HepG2 (cell line): ENCODE measurements around the gene TRAPPC1. TPM values are rescaled to one million over a fixed set of nuclear protein-coding genes. Genes with fewer than 3 reads are reported as not detected.

ENCODE experiments used
- ATAC-seq: fragments of 200-7000 bp; cut with Tn5 transposase; 3 replicates; pipeline ENCODE4 v1.9.1; 2020; ENCODE audit warnings: mild to moderate bottlenecking, moderate library complexity
- BruUV-seq: library from RNA; stranded (reverse); fragments of 400-500 nt; replicated peaks from 2 replicates; lab custom pipeline; 2021; lab: Mats Ljungman, UMichigan
- CTCF ChIA-PET: fragments of 300-600 bp; formaldehyde crosslinking; extraction: SDS; loops from one replicate; lab custom pipeline; 2021; ENCODE audit warnings: low total read pairs, inconsistent platforms, low intra/inter-chr PET ratio; lab: Yijun Ruan, JAX
- POLR2A ChIA-PET: fragments of 350-600 bp; sonication (Branson Sonifier 250); formaldehyde crosslinking; loops from one replicate; lab custom pipeline; 2020; ENCODE audit warnings: antibody characterized with exemption, inconsistent platforms; lab: Yijun Ruan, JAX
- DNase-seq: peaks from one replicate; pipeline ENCODE4 v3.0.0-alpha.2; 2015; ENCODE audit warnings: low spot score
- FAIRE-seq: peaks from 3 replicates; lab custom pipeline; 2011; peaks lifted over from hg19 to GRCh38; lab: Jason Lieb, UNC
- H2AFZ ChIP-seq: one replicate; pipeline ENCODE4 v1.6.1; 2011; ENCODE audit warnings: low read length, inconsistent platforms
- H3K27ac ChIP-seq: fragments of 300-600 bp; 3 replicates; pipeline ENCODE4 v1.8.0; 2011; ENCODE audit warnings: mixed run types, mild to moderate bottlenecking, mixed read lengths, low read length, inconsistent platforms; ENCODE audit not compliant: insufficient read depth; ENCODE audit errors: extremely low read length
- H3K27me3 ChIP-seq, 2 experiments: fragments of 200-600 bp in 1 of 2; 2 replicates in 1 of 2; 3 replicates in 1 of 2; pipeline versions ENCODE4 v1.6.0 to v1.8.0; 2011; ENCODE audit warnings: low read length in 2 of 2, mild to moderate bottlenecking in 2 of 2, moderate library complexity in 2 of 2, inconsistent platforms in 1 of 2; ENCODE audit not compliant: insufficient read depth in 2 of 2, control insufficient read depth in 1 of 2
- H3K36me3 ChIP-seq, 2 experiments: fragments of 200-600 bp in 1 of 2; replicated peaks in 1 of 2; 2 replicates in 1 of 2; 3 replicates in 1 of 2; pipeline versions ENCODE4 v1.5.1 to v1.8.0; 2011; ENCODE audit warnings: low read length in 2 of 2, inconsistent platforms in 1 of 2; ENCODE audit not compliant: insufficient read depth in 2 of 2, control insufficient read depth in 1 of 2
- H3K4me1 ChIP-seq: 2 replicates; pipeline ENCODE4 v1.5.1; 2012; ENCODE audit warnings: low read length, inconsistent platforms; ENCODE audit not compliant: insufficient read depth
- H3K4me2 ChIP-seq: 2 replicates; pipeline ENCODE4 v1.6.0; 2011; ENCODE audit warnings: low read depth, low read length, inconsistent platforms
- H3K4me3 ChIP-seq, 3 experiments: fragments of 200-600 bp in 1 of 3; sonication (generic), shearing (Covaris generic) in 1 of 3; replicated peaks in 1 of 3; 2 replicates each; pipeline ENCODE4 v1.5.1; 2011 to 2016; ENCODE audit warnings: low read length in 3 of 3, inconsistent platforms in 2 of 3, low read depth in 2 of 3, mild to moderate bottlenecking in 2 of 3, control low read depth in 1 of 3, mixed read lengths in 1 of 3; ENCODE audit not compliant: insufficient read depth in 1 of 3
- H3K79me2 ChIP-seq: one replicate; pipeline ENCODE4 v1.6.1; 2011; ENCODE audit warnings: low read length, inconsistent platforms; ENCODE audit not compliant: insufficient read depth
- H3K9ac ChIP-seq: 2 replicates; pipeline ENCODE4 v1.6.0; 2011; ENCODE audit warnings: mild to moderate bottlenecking, low read depth, low read length, inconsistent platforms; ENCODE audit not compliant: insufficient read depth
- H3K9me3 ChIP-seq: 2 replicates; pipeline ENCODE4 v1.5.1; 2012; ENCODE audit warnings: mild to moderate bottlenecking, low read length
- H4K20me1 ChIP-seq: 2 replicates; pipeline ENCODE4 v1.6.0; 2011; ENCODE audit warnings: inconsistent platforms, mild to moderate bottlenecking, low read length, moderate library complexity; ENCODE audit not compliant: insufficient read depth
- ATRX ChIP-seq: sonication (generic); formaldehyde crosslinking; IDR thresholded peaks from 2 replicates; pipeline ENCODE4 v1.4.0; 2020; ENCODE audit warnings: missing genetic modification reagents, borderline replicate concordance
- GFI1 ChIP-seq: sonication (generic); formaldehyde crosslinking; IDR thresholded peaks from 2 replicates; pipeline ENCODE4 v1.5.0; 2020; ENCODE audit warnings: missing genetic modification reagents, mild to moderate bottlenecking, borderline replicate concordance
- KLF11 ChIP-seq: IDR thresholded peaks from 2 replicates; pipeline ENCODE4 v1.6.1; 2016; ENCODE audit warnings: missing compliant biosample characterization
- MAFF ChIP-seq: IDR thresholded peaks from 2 replicates; pipeline ENCODE4 v1.6.1; 2011; ENCODE audit warnings: low read depth, low read length, improper control_type of control experiment
- PHF21A ChIP-seq: sonication (generic); formaldehyde crosslinking; IDR thresholded peaks from 2 replicates; pipeline ENCODE4 v1.5.0; 2020; ENCODE audit warnings: mild to moderate bottlenecking, missing genetic modification reagents
- PRPF4 ChIP-seq: fragments of 200-400 bp; formaldehyde crosslinking; IDR thresholded peaks from 2 replicates; pipeline ENCODE4 v1.6.1; 2016; ENCODE audit warnings: low read length, low read depth; ENCODE audit not compliant: poor library complexity, severe bottlenecking
- RNF2 ChIP-seq: fragments of 450-650 bp; conservative IDR thresholded peaks from 2 replicates; pipeline ENCODE4 v1.6.1; 2016; ENCODE audit warnings: low read depth
- ZBTB20 ChIP-seq: sonication (generic); formaldehyde crosslinking; IDR thresholded peaks from 2 replicates; pipeline ENCODE4 v1.8.1; 2023; ENCODE audit warnings: missing genetic modification reagents, low read depth, mild to moderate bottlenecking, borderline replicate concordance
- ZFP36L1 ChIP-seq: sonication (generic); formaldehyde crosslinking; IDR thresholded peaks from 2 replicates; pipeline ENCODE4 v1.8.0; 2022; ENCODE audit warnings: mild to moderate bottlenecking, missing genetic modification reagents, moderate library complexity
- ZNF138 ChIP-seq: sonication (generic); formaldehyde crosslinking; IDR thresholded peaks from 2 replicates; pipeline ENCODE4 v1.5.0; 2020; ENCODE audit warnings: mild to moderate bottlenecking, low read depth, missing genetic modification reagents
- WGBS: methylation state at CpG from one replicate; pipeline ENCODE4 v1.1.6; 2017; ENCODE audit warnings: low lambda C conversion rate; 5-methylcytosine and 5-hydroxymethylcytosine counted together
- in situ Hi-C: cut with HindIII; loops from 2 replicates; pipeline ENCODE4 v1.10.0; 2017; ENCODE audit warnings: low pct_unique_long_range_greater_than_20kb; ENCODE audit not compliant: extremely low pct_ligation_motif_present
- intact Hi-C: fragments of 100-400 bp; cut with micrococcal nuclease; formaldehyde crosslinking; loops from one replicate; pipeline ENCODE4 v1.10.0; 2022; ENCODE audit not compliant: unreplicated experiment
- polyA plus RNA-seq, 8 experiments: library from polyadenylated mRNA; depleted of rRNA in 3 of 8; stranded (reverse) in 7 of 8; unstranded in 1 of 8; fragments of >200 nt; fragmentation: Illumina TruSeq in 4 of 8; extraction: Trizol in 4 of 8; gene quantifications; 2 replicates each; pipeline versions ENCODE4 v1.2.1 to v1.2.3, GENCODE V29; 2011 to 2016; ENCODE audit warnings: low read depth in 4 of 8, missing spikeins in 1 of 8, mixed read lengths in 1 of 8; ENCODE audit not compliant: insufficient read depth in 1 of 8
- total RNA-seq, 5 experiments: library from RNA; depleted of rRNA; stranded (reverse); fragments of >200 nt; fragmentation: Illumina TruSeq; extraction: Trizol; gene quantifications; 2 replicates each; pipeline ENCODE4 v1.2.3, GENCODE V29; 2016; ENCODE audit warnings: low read depth in 1 of 5
- TF ChIP-seq, protein P1 (sequence below): sonication (generic); formaldehyde crosslinking; IDR thresholded peaks from 2 replicates; pipeline ENCODE4 v1.5.0; 2020; ENCODE audit warnings: mild to moderate bottlenecking, missing genetic modification reagents, borderline replicate concordance

Gene TRAPPC1
- total and polyA plus RNA-seq, 2 of the 13 experiments (the other 11 are each of a cell fraction or from before 2014, with no cell fraction given), result 28.1 to 44.9 TPM

GRCh38 chr17:7887482-7888183 lies 44.1 kb downstream of the TRAPPC1 start (continued):
- TF ChIP-seq ZNF138 (CRISPR knock-in tag) (no peak), ZFP36L1 (CRISPR knock-in tag) (no peak), ZBTB20 (CRISPR knock-in tag) (no peak), RNF2 (no peak), KLF11 (CRISPR knock-in tag) (no peak), ATRX (no peak), PHF21A (CRISPR knock-in tag) (peak; percentile 65; the same call in 1 of the 2 replicates)
- TF ChIP-seq, protein P1, sequence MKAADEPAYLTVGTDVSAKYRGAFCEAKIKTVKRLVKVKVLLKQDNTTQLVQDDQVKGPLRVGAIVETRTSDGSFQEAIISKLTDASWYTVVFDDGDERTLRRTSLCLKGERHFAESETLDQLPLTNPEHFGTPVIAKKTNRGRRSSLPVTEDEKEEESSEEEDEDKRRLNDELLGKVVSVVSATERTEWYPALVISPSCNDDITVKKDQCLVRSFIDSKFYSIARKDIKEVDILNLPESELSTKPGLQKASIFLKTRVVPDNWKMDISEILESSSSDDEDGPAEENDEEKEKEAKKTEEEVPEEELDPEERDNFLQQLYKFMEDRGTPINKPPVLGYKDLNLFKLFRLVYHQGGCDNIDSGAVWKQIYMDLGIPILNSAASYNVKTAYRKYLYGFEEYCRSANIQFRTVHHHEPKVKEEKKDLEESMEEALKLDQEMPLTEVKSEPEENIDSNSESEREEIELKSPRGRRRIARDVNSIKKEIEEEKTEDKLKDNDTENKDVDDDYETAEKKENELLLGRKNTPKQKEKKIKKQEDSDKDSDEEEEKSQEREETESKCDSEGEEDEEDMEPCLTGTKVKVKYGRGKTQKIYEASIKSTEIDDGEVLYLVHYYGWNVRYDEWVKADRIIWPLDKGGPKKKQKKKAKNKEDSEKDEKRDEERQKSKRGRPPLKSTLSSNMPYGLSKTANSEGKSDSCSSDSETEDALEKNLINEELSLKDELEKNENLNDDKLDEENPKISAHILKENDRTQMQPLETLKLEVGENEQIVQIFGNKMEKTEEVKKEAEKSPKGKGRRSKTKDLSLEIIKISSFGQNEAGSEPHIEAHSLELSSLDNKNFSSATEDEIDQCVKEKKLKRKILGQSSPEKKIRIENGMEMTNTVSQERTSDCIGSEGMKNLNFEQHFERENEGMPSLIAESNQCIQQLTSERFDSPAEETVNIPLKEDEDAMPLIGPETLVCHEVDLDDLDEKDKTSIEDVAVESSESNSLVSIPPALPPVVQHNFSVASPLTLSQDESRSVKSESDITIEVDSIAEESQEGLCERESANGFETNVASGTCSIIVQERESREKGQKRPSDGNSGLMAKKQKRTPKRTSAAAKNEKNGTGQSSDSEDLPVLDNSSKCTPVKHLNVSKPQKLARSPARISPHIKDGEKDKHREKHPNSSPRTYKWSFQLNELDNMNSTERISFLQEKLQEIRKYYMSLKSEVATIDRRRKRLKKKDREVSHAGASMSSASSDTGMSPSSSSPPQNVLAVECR, result peak; percentile 77
- TF ChIP-seq, all 625 proteins: peak for 134

- peak overlapping the region; percentile 45 to 76 (median 68) for H3K4me3 ChIP-seq
- no peaks in the 10 kb centered on the region for H3K36me3 ChIP-seq
- H3K4me1 ChIP-seq, result peaks cover 48% of the 10 kb centered on the region
- DNase-seq (no peak), FAIRE-seq (no peak), ATAC-seq (no peak)
- peak overlapping the region; percentile 55; the same call in 1 of the 2 replicates for H3K9ac ChIP-seq
- H3K79me2 ChIP-seq, result no peaks in the 10 kb centered on the region
- H3K27ac ChIP-seq, result peak overlapping the region; percentile 48
- TF ChIP-seq PRPF4 (peak; percentile 28), MAFF (no peak), GFI1 (CRISPR knock-in tag) (no peak)
- intact Hi-C loops (no loop called here), in situ Hi-C loops (no loop called here)
- H4K20me1 ChIP-seq, result no peaks in the 10 kb centered on the region
- H3K9me3 ChIP-seq, result no peaks in the 10 kb centered on the region
- POLR2A ChIA-PET, result no interaction called here
- 4% methylated on average over 8 of the region's 8 CpGs for WGBS
- CTCF ChIA-PET, result interaction anchor here (1.9 kb wide), 1 partner anchor 25 kb away, joined by 5 read pairs; no protein-coding TSS in a partner anchor
- H2AFZ ChIP-seq, result peak overlapping the region; percentile 54
- H3K4me2 ChIP-seq, result peak overlapping the region; percentile 92
- BruUV-seq, result no TSS peak
- H3K27me3 ChIP-seq, result peaks cover 1 to 17% of the 10 kb centered on the region in 2 experiments; a peak in 2 of 5 replicates
Measured at GRCh38 chr17:7887038-7887481, 44.7 kb downstream of the TRAPPC1 start.
